BJ (cell line): ENCODE measurements around the gene MMP14. TPM values are rescaled to one million over a fixed set of nuclear protein-coding genes. Genes with fewer than 3 reads are reported as not detected.

ENCODE experiments used
- CTCF ChIA-PET: fragments of 350-600 bp; formaldehyde crosslinking; extraction: SDS; loops from one replicate; lab custom pipeline; 2021; ENCODE audit warnings: antibody characterized with exemption, inconsistent platforms; lab: Yijun Ruan, JAX
- POLR2A ChIA-PET: fragments of 300-600 bp; sonication (Branson Sonifier 250); formaldehyde crosslinking; extraction: SDS; loops from one replicate; lab custom pipeline; 2021; ENCODE audit warnings: antibody characterized with exemption; lab: Charles Lee
- DNase-seq: peaks from one replicate; pipeline ENCODE4 v3.0.0-alpha.2; 2011; ENCODE audit warnings: low read depth
- H3K27me3 ChIP-seq: 2 replicates; pipeline ENCODE4 v1.6.0; 2011; ENCODE audit warnings: low read length; ENCODE audit not compliant: control insufficient read depth, insufficient read depth
- H3K36me3 ChIP-seq: 2 replicates; pipeline ENCODE4 v1.5.1; 2011; ENCODE audit warnings: low read length; ENCODE audit not compliant: control insufficient read depth, insufficient read depth
- H3K4me3 ChIP-seq: 2 replicates; pipeline ENCODE4 v1.5.1; 2011; ENCODE audit warnings: low read depth, mild to moderate bottlenecking, control low read depth, low read length
- polyA plus RNA-seq: library from polyadenylated mRNA; depleted of rRNA; stranded (reverse); fragments of >200 nt; gene quantifications from 2 replicates; pipeline ENCODE4 v1.2.3, GENCODE V29; 2011
- TF ChIP-seq, protein P1 (sequence below): IDR thresholded peaks from 2 replicates; pipeline ENCODE4 v1.5.1; 2011; ENCODE audit warnings: low read depth, mild to moderate bottlenecking, control low read depth, inconsistent platforms, low read length, moderate library complexity; ENCODE audit not compliant: insufficient read depth

MMP14 gene
- polyA plus RNA-seq, 1 experiment: 592 TPM

DNA sequence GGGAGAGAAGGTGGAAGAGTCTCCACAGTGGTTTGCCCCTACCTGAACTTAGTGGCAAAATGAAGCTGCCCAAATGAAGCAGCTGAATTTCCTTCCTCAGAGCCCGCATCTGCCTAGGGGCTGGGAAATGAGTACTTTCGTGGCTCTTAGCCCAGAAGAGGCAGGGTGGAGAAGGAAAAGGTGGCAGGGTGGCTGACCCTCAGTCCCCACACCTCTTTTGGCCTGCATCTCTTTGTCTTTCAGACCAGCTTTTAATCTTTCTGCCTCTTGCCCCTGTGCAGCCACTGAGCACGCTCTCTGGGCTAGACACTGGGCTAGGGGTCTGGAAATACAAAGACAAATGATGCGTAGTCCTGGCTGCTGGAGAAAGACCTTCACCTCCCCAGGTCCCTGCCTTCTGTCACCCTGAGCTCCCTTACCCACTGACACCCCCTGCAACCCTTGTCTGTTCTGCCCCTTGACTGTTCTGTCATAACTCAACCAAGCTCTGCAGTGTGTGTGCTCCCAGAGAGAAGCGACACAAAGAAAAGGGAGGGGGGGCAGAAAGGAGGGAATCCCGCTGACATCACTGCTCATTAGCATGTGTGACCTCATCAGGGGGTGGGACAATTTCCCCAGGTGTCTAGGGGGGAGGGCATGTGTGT, 46.3 kb downstream of the MMP14 start:
- peaks cover 14% of the 10 kb centered on the region for H3K36me3 ChIP-seq
- TF ChIP-seq, protein P1, sequence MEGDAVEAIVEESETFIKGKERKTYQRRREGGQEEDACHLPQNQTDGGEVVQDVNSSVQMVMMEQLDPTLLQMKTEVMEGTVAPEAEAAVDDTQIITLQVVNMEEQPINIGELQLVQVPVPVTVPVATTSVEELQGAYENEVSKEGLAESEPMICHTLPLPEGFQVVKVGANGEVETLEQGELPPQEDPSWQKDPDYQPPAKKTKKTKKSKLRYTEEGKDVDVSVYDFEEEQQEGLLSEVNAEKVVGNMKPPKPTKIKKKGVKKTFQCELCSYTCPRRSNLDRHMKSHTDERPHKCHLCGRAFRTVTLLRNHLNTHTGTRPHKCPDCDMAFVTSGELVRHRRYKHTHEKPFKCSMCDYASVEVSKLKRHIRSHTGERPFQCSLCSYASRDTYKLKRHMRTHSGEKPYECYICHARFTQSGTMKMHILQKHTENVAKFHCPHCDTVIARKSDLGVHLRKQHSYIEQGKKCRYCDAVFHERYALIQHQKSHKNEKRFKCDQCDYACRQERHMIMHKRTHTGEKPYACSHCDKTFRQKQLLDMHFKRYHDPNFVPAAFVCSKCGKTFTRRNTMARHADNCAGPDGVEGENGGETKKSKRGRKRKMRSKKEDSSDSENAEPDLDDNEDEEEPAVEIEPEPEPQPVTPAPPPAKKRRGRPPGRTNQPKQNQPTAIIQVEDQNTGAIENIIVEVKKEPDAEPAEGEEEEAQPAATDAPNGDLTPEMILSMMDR: no peak
- no peaks in the 10 kb centered on the region for H3K27me3 ChIP-seq
- CTCF ChIA-PET: interaction anchor here (0.8 to 6.9 kb wide), 7 partner anchors 10 to 293 kb away, joined by 3 to 76 read pairs (median 4); partner anchors contain the start of genes DAD1, LRP10 and PRMT5
- POLR2A ChIA-PET: no interaction called here
- H3K4me3 ChIP-seq: no peak overlapping the region
- DNase-seq: no peak

GRCh38 chr14:22883173-22883976, 47.0 kb downstream of the MMP14 start, which contains the start of gene REM2:
REM2 (plus strand) TSS chr14:22883222; CDS start chr14:22883288, 66 bp downstream.
- H3K4me3 ChIP-seq: no peak within 1 kb of the TSS
- CTCF ChIA-PET: interaction anchor here (0.7 to 6.9 kb wide), 7 partner anchors 10 to 327 kb away, joined by 3 to 76 read pairs (median 6); partner anchors contain the start of genes DAD1 and LRP10
- no peaks in the 10 kb centered on the region for H3K27me3 ChIP-seq
- no peak for DNase-seq
- peaks cover 9% of the 10 kb centered on the region for H3K36me3 ChIP-seq
- TF ChIP-seq, protein P1: no peak
- POLR2A ChIA-PET: no interaction called here

DNA sequence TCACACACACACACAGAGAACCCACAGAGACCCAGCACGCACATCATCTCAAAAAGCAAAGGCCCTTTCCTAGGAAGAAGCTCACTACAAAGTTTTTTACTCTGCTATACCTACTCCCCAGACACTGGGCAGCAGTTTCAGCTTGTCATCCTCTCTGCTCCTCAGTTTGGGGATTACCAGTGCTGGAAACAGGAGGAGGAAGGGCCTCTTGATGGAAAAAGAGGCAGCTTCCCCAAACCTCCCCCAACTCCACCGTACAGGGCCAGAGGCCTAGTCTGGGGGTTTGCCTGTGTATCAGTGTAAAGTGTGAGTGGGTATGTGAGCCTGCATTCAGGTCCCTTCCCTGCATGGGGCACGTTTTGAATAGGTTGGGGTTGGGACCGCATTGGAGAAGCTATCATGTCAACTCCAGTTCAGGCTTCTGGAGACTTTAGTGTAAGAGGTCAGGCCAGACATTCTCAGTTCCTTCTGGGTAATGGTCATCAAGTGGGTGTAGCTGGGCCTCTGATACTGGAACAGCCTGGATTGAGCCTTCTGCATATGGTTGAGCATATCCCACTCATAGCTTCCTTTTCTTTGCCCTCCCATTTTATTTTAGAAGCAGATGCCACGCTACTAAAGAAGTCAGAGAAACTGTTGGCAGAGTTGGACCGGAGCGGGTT, 47.8 kb downstream of the MMP14 start:
- DNase-seq: no peak
- TF ChIP-seq, protein P1: no peak
- CTCF ChIA-PET: interaction anchor here (1.0 to 6.9 kb wide), 4 partner anchors 12 to 23 kb away, joined by 4 to 76 read pairs (median 14); partner anchors contain the start of gene LRP10
- Histone ChIP-seq H3K27me3 (no peaks in the 10 kb centered on the region), H3K36me3 (peaks cover 2% of the 10 kb centered on the region; the same call in 1 of the 2 replicates), H3K4me3 (no peak overlapping the region)
- POLR2A ChIA-PET: interaction anchor here (0.6 kb wide), 1 partner anchor 77 kb away, joined by 3 read pairs; no protein-coding TSS in a partner anchor

DNA sequence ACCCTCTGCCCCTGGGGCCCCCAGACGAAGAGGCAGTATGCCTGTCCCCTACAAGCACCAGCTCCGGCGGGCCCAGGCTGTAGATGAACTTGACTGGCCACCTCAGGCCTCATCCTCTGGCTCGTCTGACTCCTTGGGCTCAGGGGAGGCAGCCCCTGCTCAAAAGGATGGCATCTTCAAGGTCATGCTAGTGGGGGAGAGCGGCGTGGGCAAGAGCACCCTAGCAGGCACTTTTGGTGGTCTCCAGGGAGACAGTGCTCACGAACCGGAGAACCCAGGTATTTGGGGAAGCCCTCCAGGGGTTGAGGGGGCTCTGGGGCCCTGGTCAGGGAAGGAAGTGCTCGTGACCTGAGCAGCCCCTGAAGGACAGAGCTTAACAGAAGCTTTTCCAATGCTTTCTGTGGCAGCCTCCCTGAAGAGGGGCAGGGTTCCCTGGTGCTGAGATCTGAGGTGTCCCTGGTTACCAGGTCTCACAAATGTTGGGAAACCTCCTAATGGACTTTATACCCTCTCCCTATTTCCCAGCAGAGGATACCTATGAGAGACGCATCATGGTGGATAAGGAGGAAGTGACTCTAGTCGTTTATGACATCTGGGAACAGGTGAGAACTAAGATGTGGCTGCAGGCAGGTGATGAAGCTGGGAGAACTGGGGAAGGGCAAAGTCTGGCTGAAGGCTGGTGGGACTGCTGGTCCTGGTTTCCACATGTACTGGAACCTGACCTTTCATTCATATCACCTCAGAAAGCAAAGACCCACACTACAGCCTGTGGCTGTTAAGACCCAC, 48.5 kb downstream of the MMP14 start:
- POLR2A ChIA-PET: interaction anchor here (0.6 kb wide), 1 partner anchor 12 kb away, joined by 5 read pairs; no protein-coding TSS in a partner anchor
- TF ChIP-seq, protein P1: no peak
- DNase-seq: no peak
- H3K36me3 ChIP-seq: no peaks in the 10 kb centered on the region
- CTCF ChIA-PET: interaction anchor here (1.0 to 6.9 kb wide), 5 partner anchors 13 to 31 kb away, joined by 3 to 76 read pairs (median 6); partner anchors contain the start of gene LRP10
- no peak overlapping the region for H3K4me3 ChIP-seq
- no peaks in the 10 kb centered on the region for H3K27me3 ChIP-seq
